ENCODE data around the gene NSMCE3. TPM values are rescaled to one million over a fixed set of nuclear protein-coding genes. Genes with fewer than 3 reads are reported as not detected.

The NSMCE3 gene
- total RNA-seq, 1 donor = 9.8 TPM

DNA sequence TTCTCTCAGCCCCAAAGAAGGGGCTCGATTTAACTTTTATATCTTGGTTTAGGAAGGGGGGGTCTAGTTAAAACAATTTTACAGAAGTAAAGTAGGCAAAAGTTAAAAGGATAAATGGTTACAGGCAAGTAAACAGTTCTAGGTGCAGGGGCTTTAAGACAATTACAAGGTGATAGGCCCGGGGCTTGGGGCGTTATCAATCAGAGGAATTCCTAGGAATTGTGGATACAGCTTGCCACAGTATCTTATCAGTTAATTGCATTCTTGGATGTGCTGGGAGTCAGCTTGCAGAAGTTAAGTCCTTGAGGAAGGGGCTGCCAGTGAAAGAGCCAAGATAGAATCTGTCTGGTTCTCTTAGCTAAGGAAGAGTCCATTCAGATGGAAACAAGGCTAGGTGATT lies 52.7 kb downstream of the NSMCE3 start:
- Histone ChIP-seq H3K79me2 (ENCODE audit: insufficient read depth, low read length) (no peaks in the 10 kb centered on the region), H3K4me1 (ENCODE audit: insufficient read depth, low read length) (no peaks in the 10 kb centered on the region), H3K9me3 (ENCODE audit: low read depth, low read length) (no peaks in the 10 kb centered on the region), H2AFZ (ENCODE audit: low read length) (no peak overlapping the region), H3K36me3 (ENCODE audit: insufficient read depth, low read length) (no peaks in the 10 kb centered on the region), H3K27ac (ENCODE audit: low read depth, low read length) (no peak overlapping the region), H3K27me3 (ENCODE audit: insufficient read depth, low read length) (no peaks in the 10 kb centered on the region), H4K20me1 (ENCODE audit: insufficient read depth, low read length) (no peaks in the 10 kb centered on the region), H3K4me3 (ENCODE audit: insufficient read depth, low read length) (no peak overlapping the region), H3K4me2 (ENCODE audit: insufficient read depth, low read length) (no peak overlapping the region)
- no peak for DNase-seq (ENCODE audit: insufficient read length, low spot score, missing footprints)
- TF ChIP-seq, protein P1, sequence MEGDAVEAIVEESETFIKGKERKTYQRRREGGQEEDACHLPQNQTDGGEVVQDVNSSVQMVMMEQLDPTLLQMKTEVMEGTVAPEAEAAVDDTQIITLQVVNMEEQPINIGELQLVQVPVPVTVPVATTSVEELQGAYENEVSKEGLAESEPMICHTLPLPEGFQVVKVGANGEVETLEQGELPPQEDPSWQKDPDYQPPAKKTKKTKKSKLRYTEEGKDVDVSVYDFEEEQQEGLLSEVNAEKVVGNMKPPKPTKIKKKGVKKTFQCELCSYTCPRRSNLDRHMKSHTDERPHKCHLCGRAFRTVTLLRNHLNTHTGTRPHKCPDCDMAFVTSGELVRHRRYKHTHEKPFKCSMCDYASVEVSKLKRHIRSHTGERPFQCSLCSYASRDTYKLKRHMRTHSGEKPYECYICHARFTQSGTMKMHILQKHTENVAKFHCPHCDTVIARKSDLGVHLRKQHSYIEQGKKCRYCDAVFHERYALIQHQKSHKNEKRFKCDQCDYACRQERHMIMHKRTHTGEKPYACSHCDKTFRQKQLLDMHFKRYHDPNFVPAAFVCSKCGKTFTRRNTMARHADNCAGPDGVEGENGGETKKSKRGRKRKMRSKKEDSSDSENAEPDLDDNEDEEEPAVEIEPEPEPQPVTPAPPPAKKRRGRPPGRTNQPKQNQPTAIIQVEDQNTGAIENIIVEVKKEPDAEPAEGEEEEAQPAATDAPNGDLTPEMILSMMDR (IDR thresholded peaks at IDR 0.05; ENCODE audit: extremely low read depth, low read depth, low read length) = no peak

Small RNAs within 50 kb of the gene (small RNA-seq; reads per million reads assigned to genes)
- not detected for gene RF00201

Measured in osteoblast (primary cell).